HG03060 (cell line): ENCODE results near the gene S100A5.

Source experiments
- ATAC-seq: cut with Tn5 transposase; IDR thresholded peaks from one replicate; pipeline ENCODE4 v1.9.1; 2021; ENCODE audit warnings: low read depth, moderate number of reproducible peaks; ENCODE audit not compliant: unreplicated experiment

Gene S100A5

GRCh38 chr1:153513023-153513422 is 27.7 kb downstream of the S100A5 start:
- no peak for ATAC-seq

- ATAC-seq, result no peak
Measured at GRCh38 chr1:153510984-153511410, 29.7 kb downstream of the S100A5 start.

- no peak for ATAC-seq
Measured at GRCh38 chr1:153509729-153510354, 30.9 kb downstream of the S100A5 start.

- ATAC-seq, result no peak
Measured at GRCh38 chr1:153509036-153509435, 31.7 kb downstream of the S100A5 start.

- ATAC-seq, result no peak
Measured at GRCh38 chr1:153507926-153508583, 32.7 kb downstream of the S100A5 start.

- ATAC-seq, result no peak
Measured at GRCh38 chr1:153506831-153507413, 33.8 kb downstream of the S100A5 start.

- ATAC-seq, result no peak
Measured at GRCh38 chr1:153506386-153506785, 34.3 kb downstream of the S100A5 start.

GRCh38 chr1:153505576-153505975 is 35.2 kb downstream of the S100A5 start:
- no peak for ATAC-seq

GRCh38 chr1:153503766-153504165 is 37.0 kb downstream of the S100A5 start:
- ATAC-seq, result no peak

- ATAC-seq, result no peak
Measured at GRCh38 chr1:153498746-153499145, 42.0 kb downstream of the S100A5 start.

GRCh38 chr1:153495536-153495935 is 45.2 kb downstream of the S100A5 start:
- ATAC-seq, result no peak

- no peak for ATAC-seq
Measured at GRCh38 chr1:153494976-153495535, 45.7 kb downstream of the S100A5 start.

GRCh38 chr1:153493343-153493960 is 47.3 kb downstream of the S100A5 start:
- ATAC-seq, result no peak

GRCh38 chr1:153490272-153491051 is 50.3 kb downstream of the S100A5 start:
- no peak for ATAC-seq

- no peak for ATAC-seq
Measured at GRCh38 chr1:153488731-153489130, 52.0 kb downstream of the S100A5 start.

- ATAC-seq, result no peak
Measured at GRCh38 chr1:153487707-153488106, 53.0 kb downstream of the S100A5 start.
